Thyroid gland (tissue), 4 donors: Measurements from ENCODE around the gene GSKIP.

Experiments used
- POLR2A ChIP-seq, 2 donors: fragments of 450-650 bp; IDR thresholded peaks; one replicate each; pipeline ENCODE4 v1.6.1; 2017; ENCODE audit warnings: antibody characterized with exemption in 2 of 2, mild to moderate bottlenecking in 2 of 2, moderate library complexity in 1 of 2
- TF ChIP-seq, protein P1 (sequence below), 6 experiments: fragments of 200-600 bp in 3 of 6; fragments of 450-650 bp in 3 of 6; sonication (generic) in 3 of 6; IDR thresholded peaks; one replicate each; pipeline ENCODE4 v1.5.1; 2016 to 2019; ENCODE audit warnings: antibody characterized with exemption in 6 of 6, mild to moderate bottlenecking in 2 of 6, inconsistent platforms in 1 of 6, moderate library complexity in 1 of 6

DNA sequence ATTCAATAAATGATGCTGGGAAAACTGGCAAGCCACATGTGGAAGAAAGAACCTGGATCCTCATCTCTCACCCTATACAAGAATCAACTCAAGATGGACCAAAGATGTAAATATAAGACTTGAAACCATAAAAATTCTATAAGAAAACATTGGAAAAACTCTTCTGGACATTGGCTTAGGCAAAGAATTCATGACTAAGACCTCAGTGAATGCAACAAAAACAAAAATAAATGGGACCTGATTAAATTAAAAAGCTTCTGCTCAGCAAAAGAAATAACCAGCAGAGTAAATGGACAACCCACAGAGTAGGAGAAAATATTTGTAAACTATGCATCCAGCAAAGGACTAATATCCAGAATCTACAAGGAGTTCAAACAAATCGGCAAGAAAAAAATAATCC lies 24.8 kb upstream of the GSKIP start:
- TF ChIP-seq POLR2A (IDR thresholded peaks at IDR 0.05), result no peak
- TF ChIP-seq, protein P1, sequence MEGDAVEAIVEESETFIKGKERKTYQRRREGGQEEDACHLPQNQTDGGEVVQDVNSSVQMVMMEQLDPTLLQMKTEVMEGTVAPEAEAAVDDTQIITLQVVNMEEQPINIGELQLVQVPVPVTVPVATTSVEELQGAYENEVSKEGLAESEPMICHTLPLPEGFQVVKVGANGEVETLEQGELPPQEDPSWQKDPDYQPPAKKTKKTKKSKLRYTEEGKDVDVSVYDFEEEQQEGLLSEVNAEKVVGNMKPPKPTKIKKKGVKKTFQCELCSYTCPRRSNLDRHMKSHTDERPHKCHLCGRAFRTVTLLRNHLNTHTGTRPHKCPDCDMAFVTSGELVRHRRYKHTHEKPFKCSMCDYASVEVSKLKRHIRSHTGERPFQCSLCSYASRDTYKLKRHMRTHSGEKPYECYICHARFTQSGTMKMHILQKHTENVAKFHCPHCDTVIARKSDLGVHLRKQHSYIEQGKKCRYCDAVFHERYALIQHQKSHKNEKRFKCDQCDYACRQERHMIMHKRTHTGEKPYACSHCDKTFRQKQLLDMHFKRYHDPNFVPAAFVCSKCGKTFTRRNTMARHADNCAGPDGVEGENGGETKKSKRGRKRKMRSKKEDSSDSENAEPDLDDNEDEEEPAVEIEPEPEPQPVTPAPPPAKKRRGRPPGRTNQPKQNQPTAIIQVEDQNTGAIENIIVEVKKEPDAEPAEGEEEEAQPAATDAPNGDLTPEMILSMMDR (IDR thresholded peaks at IDR 0.05), result no peak
